SK-N-SH treated with all-trans-retinoic acid at 6 μM for 48 hours (cell line): ENCODE results near the gene TARBP1.

ENCODE experiments used
- ATAC-seq: fragments of 200-7000 bp; cut with Tn5 transposase; 3 replicates; pipeline ENCODE4 v1.9.1; 2020; ENCODE audit warnings: mild to moderate bottlenecking, moderate library complexity
- ARNTL ChIP-seq: fragments of 450-650 bp; formaldehyde crosslinking; IDR thresholded peaks from 2 replicates; pipeline ENCODE4 v1.5.0; 2020; ENCODE audit warnings: low read depth, mild to moderate bottlenecking, moderate library complexity, borderline replicate concordance
- BACH2 ChIP-seq: fragments of 250-450 bp; sonication (Bioruptor Pico); IDR thresholded peaks from 2 replicates; pipeline ENCODE4 v1.9.0; 2021; ENCODE audit warnings: mild to moderate bottlenecking, borderline replicate concordance
- CREB5 ChIP-seq: fragments of 250-450 bp; sonication (Bioruptor Pico); IDR thresholded peaks from 2 replicates; pipeline ENCODE4 v1.5.1; 2020; ENCODE audit warnings: low read depth, mild to moderate bottlenecking, moderate library complexity
- CSDC2 ChIP-seq: fragments of 250-450 bp; sonication (Bioruptor Pico); IDR thresholded peaks from 2 replicates; pipeline ENCODE4 v1.5.0; 2020; ENCODE audit warnings: mild to moderate bottlenecking, moderate library complexity
- CSRNP3 ChIP-seq: fragments of 250-450 bp; sonication (Bioruptor Pico); IDR thresholded peaks from 2 replicates; pipeline ENCODE4 v1.5.1; 2021; ENCODE audit warnings: mild to moderate bottlenecking, moderate library complexity
- ESRRG ChIP-seq: fragments of 250-450 bp; sonication (Bioruptor Pico); IDR thresholded peaks from 2 replicates; pipeline ENCODE4 v1.6.1; 2021; ENCODE audit warnings: mild to moderate bottlenecking
- GLIS3 ChIP-seq: fragments of 250-450 bp; sonication (Bioruptor Pico); IDR thresholded peaks from 2 replicates; pipeline ENCODE4 v1.5.0; 2020; ENCODE audit warnings: mild to moderate bottlenecking, moderate library complexity
- ISL1 ChIP-seq: fragments of 250-450 bp; sonication (Bioruptor Pico); IDR thresholded peaks from 2 replicates; pipeline ENCODE4 v2.1.2; 2022; ENCODE audit warnings: mild to moderate bottlenecking, moderate library complexity
- OSR1 ChIP-seq: fragments of 250-450 bp; sonication (Bioruptor Pico); IDR thresholded peaks from 2 replicates; pipeline ENCODE4 v1.8.0; 2022; ENCODE audit warnings: moderate library complexity, mild to moderate bottlenecking, inconsistent platforms
- PATZ1 ChIP-seq: fragments of 250-450 bp; sonication (Bioruptor Pico); IDR thresholded peaks from 2 replicates; pipeline ENCODE4 v1.8.0; 2020; ENCODE audit warnings: mild to moderate bottlenecking, moderate library complexity, borderline replicate concordance
- POU6F1 ChIP-seq: fragments of 250-450 bp; sonication (Bioruptor Pico); IDR thresholded peaks from 2 replicates; pipeline ENCODE4 v1.8.0; 2021; ENCODE audit warnings: low read depth, mild to moderate bottlenecking, moderate library complexity, borderline replicate concordance
- PPARA ChIP-seq: fragments of 250-450 bp; sonication (Bioruptor Pico); IDR thresholded peaks from 2 replicates; pipeline ENCODE4 v1.5.0; 2020; ENCODE audit warnings: mild to moderate bottlenecking, borderline replicate concordance
- RARB ChIP-seq: fragments of 250-450 bp; sonication (Bioruptor Pico); IDR thresholded peaks from 2 replicates; pipeline ENCODE4 v1.8.0; 2021; ENCODE audit warnings: mild to moderate bottlenecking, moderate library complexity
- SNAI2 ChIP-seq: fragments of 250-450 bp; sonication (Bioruptor Pico); IDR thresholded peaks from 2 replicates; pipeline ENCODE4 v1.5.0; 2020; ENCODE audit warnings: mild to moderate bottlenecking, moderate library complexity
- TCF4 ChIP-seq: fragments of 250-450 bp; sonication (Bioruptor Pico); IDR thresholded peaks from 2 replicates; pipeline ENCODE4 v1.8.0; 2021; ENCODE audit warnings: mild to moderate bottlenecking, moderate library complexity, borderline replicate concordance
- TOX ChIP-seq: fragments of 250-450 bp; sonication (Bioruptor Pico); IDR thresholded peaks from 2 replicates; pipeline ENCODE4 v1.8.0; 2021; ENCODE audit warnings: mild to moderate bottlenecking, moderate library complexity, borderline replicate concordance
- TSHZ2 ChIP-seq: fragments of 250-450 bp; sonication (Bioruptor Pico); IDR thresholded peaks from 2 replicates; pipeline ENCODE4 v1.5.0; 2020; ENCODE audit warnings: mild to moderate bottlenecking, moderate library complexity
- ZC3H10 ChIP-seq: fragments of 250-450 bp; sonication (Bioruptor Pico); IDR thresholded peaks from 2 replicates; pipeline ENCODE4 v1.5.1; 2021; ENCODE audit warnings: mild to moderate bottlenecking, moderate library complexity
- ZFP3 ChIP-seq: fragments of 250-450 bp; sonication (Bioruptor Pico); IDR thresholded peaks from 2 replicates; pipeline ENCODE4 v1.5.0; 2020; ENCODE audit warnings: mild to moderate bottlenecking, moderate library complexity
- ZFP30 ChIP-seq: fragments of 450-650 bp; formaldehyde crosslinking; IDR thresholded peaks from 2 replicates; pipeline ENCODE4 v1.5.0; 2022; ENCODE audit warnings: mild to moderate bottlenecking, moderate library complexity
- ZNF565 ChIP-seq: fragments of 450-650 bp; formaldehyde crosslinking; conservative IDR thresholded peaks from 2 replicates; pipeline ENCODE4 v1.5.0; 2020; ENCODE audit warnings: low read depth, mild to moderate bottlenecking, moderate library complexity
- ZNF70 ChIP-seq: fragments of 450-650 bp; formaldehyde crosslinking; IDR thresholded peaks from 2 replicates; pipeline ENCODE4 v1.5.0; 2020; ENCODE audit warnings: mild to moderate bottlenecking, moderate library complexity
- ZNF8 ChIP-seq: fragments of 450-650 bp; formaldehyde crosslinking; IDR thresholded peaks from 2 replicates; pipeline ENCODE4 v1.5.0; 2020; ENCODE audit warnings: mild to moderate bottlenecking, moderate library complexity

The TARBP1 gene

GRCh38 chr1:234373959-234374254, 105.1 kb downstream of the TARBP1 start:
- TF ChIP-seq ESRRG (CRISPR knock-in tag) (no peak), SNAI2 (CRISPR knock-in tag) (no peak), TOX (CRISPR knock-in tag) (no peak), CSRNP3 (CRISPR knock-in tag) (no peak), ZFP30 (no peak), ZNF70 (CRISPR knock-in tag) (no peak), ISL1 (CRISPR knock-in tag) (no peak), ZC3H10 (no peak), GLIS3 (CRISPR knock-in tag) (no peak), CREB5 (CRISPR knock-in tag) (no peak), ZNF8 (CRISPR knock-in tag) (no peak), ARNTL (CRISPR knock-in tag) (no peak), OSR1 (CRISPR knock-in tag) (no peak)
- ATAC-seq, result no peak

GRCh38 chr1:234373064-234373958, 105.7 kb downstream of the TARBP1 start, which contains the start of gene COA6:
Gene COA6, plus strand, starts transcription at chr1:234373456. Its CDS starts 11 bp downstream, at chr1:234373467.
- ATAC-seq, result peak; percentile 96
- no peak for TF ChIP-seq CREB5 (CRISPR knock-in tag)
- TF ChIP-seq CSRNP3 (CRISPR knock-in tag), result no peak
- TF ChIP-seq ZNF8 (CRISPR knock-in tag), result no peak
- TF ChIP-seq ISL1 (CRISPR knock-in tag), result no peak
- no peak for TF ChIP-seq BACH2 (CRISPR knock-in tag)
- no peak for TF ChIP-seq ZNF565 (CRISPR knock-in tag)
- no peak for TF ChIP-seq GLIS3 (CRISPR knock-in tag)
- peak; percentile 30; the same call in 1 of the 2 replicates for TF ChIP-seq TOX (CRISPR knock-in tag)
- TF ChIP-seq PATZ1, result peak; percentile 52; the same call in 1 of the 2 replicates
- peak; percentile 65; the same call in 1 of the 2 replicates for TF ChIP-seq RARB
- no peak for TF ChIP-seq TSHZ2
- TF ChIP-seq OSR1 (CRISPR knock-in tag), result no peak
- TF ChIP-seq ZFP30, result no peak
- no peak for TF ChIP-seq ARNTL (CRISPR knock-in tag)
- TF ChIP-seq POU6F1 (CRISPR knock-in tag), result peak; percentile 80; the same call in 1 of the 2 replicates
- no peak for TF ChIP-seq TCF4 (CRISPR knock-in tag)
- no peak for TF ChIP-seq ZNF70 (CRISPR knock-in tag)
- no peak for TF ChIP-seq CSDC2 (CRISPR knock-in tag)
- TF ChIP-seq ESRRG (CRISPR knock-in tag), result no peak
- TF ChIP-seq SNAI2 (CRISPR knock-in tag), result no peak
- TF ChIP-seq ZFP3 (CRISPR knock-in tag), result no peak
- no peak for TF ChIP-seq ZC3H10
- no peak for TF ChIP-seq PPARA (CRISPR knock-in tag)
